ENCODE data around the gene NEUROD4.
A peak's percentile ranks its signal among the peaks of the same experiment; 100 is the strongest.

NEUROD4 gene

DNA sequence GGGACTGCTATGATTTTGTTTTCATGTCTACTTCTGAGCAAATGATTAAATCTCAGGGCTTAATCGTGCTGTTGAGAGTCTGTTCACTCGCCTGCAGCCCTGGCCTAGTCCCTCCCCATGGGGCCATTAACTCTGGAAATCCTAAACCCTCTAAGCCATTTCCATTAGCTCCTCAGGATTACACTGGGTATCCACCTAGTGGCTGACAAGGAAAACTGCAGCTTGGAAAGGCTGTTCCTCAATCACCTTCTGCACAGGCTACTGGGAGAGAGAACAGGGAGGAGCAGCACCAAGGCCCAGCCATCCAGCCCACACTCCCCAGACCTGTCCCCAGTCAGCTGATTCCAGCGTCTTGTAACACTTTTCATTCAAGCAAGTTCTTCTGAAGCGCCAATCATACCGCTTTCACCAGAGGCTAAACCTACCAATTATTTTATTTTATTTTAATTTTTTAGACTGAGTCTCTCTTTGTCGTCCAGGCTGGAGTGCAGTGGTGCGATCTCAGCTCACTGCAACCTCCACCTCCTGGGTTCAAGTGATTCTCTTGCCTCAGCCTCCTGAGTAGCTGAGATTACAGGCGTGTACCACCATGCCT is 48.7 kb downstream of the NEUROD4 start:
- no peak overlapping the region for H3K4me3 ChIP-seq (ENCODE audit: low read depth, low read length)
- TF ChIP-seq, protein P1, sequence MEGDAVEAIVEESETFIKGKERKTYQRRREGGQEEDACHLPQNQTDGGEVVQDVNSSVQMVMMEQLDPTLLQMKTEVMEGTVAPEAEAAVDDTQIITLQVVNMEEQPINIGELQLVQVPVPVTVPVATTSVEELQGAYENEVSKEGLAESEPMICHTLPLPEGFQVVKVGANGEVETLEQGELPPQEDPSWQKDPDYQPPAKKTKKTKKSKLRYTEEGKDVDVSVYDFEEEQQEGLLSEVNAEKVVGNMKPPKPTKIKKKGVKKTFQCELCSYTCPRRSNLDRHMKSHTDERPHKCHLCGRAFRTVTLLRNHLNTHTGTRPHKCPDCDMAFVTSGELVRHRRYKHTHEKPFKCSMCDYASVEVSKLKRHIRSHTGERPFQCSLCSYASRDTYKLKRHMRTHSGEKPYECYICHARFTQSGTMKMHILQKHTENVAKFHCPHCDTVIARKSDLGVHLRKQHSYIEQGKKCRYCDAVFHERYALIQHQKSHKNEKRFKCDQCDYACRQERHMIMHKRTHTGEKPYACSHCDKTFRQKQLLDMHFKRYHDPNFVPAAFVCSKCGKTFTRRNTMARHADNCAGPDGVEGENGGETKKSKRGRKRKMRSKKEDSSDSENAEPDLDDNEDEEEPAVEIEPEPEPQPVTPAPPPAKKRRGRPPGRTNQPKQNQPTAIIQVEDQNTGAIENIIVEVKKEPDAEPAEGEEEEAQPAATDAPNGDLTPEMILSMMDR (IDR thresholded peaks at IDR 0.05; ENCODE audit: control insufficient read depth, extremely low read depth, insufficient read depth) = peak; percentile 83
- peak; percentile 27 for DNase-seq (ENCODE audit: low read depth)

DNA sequence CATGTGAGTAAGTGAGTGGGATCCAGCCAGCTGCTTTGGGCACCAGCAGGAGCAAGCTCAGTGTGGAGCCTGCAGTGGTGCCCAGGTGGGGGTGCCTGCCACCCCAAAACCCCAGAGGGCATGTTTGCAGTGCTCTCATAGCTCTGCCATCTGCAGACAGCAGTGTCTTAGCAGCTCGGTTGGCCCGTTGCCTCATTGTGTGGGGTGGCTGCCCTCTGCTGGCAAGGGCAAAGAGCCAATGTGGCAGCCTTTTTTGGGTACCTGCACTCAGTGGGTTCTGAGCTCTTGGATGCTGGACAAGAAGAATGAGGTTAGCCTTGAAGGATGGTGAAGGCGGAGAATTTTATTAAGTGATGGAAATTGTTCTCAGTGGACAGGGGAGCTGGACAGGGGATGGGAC is 52.3 kb downstream of the NEUROD4 start:
- TF ChIP-seq, protein P1 (IDR thresholded peaks at IDR 0.05; ENCODE audit: control insufficient read depth, extremely low read depth, insufficient read depth) = peak; percentile 73
- peak; percentile 7 for DNase-seq (ENCODE audit: low read depth)
- H3K4me3 ChIP-seq (ENCODE audit: low read depth, low read length) = no peak overlapping the region

DNA sequence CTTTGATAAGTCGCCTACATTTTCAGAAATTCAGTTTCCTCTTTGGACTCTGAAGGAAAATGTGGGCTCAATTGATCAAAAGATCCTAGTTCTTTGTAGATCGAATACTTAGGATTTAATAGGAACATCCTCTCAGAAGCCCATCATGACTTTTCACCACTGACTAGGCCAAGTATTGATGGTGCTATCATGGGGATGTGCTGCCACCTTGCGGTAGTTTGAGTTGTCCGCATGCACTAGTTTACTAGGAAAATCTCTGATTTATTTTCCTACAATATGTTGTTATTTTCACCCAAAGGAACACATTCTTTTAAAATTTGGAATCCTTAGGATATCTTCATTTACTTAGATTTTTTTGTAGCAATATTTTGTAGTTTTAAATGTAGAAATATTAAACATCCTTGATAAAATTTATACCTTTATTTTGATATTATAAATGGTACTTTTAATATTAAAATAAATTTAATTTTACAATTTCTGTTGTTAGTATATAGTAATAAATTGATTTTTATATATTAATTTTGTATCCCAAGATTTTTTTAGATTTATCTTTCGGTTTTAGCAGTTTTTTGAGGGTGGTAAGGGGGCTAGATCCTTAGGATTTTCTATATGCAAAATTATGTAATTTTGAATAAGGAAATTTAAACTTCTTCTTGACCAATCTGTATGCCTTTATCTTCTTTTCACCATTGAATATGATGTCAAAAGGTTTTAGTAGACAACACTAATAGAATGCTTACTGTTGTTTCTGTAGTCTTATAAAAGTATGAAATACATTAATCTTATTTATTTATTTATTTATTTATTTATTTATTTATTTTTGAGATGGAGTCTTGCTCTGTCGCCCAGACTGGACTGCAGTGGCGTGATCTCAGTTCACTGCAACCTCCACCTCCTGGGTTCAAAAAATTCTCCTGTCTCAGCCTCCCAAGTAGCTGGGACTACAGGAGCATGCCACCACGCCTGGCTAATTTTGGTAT is 53.6 kb downstream of the NEUROD4 start:
- TF ChIP-seq, protein P1 (IDR thresholded peaks at IDR 0.05; ENCODE audit: control insufficient read depth, extremely low read depth, insufficient read depth) = peak; percentile 91
- H3K4me3 ChIP-seq (ENCODE audit: low read depth, low read length) = no peak overlapping the region
- DNase-seq (ENCODE audit: low read depth) = peak; percentile 34

DNA sequence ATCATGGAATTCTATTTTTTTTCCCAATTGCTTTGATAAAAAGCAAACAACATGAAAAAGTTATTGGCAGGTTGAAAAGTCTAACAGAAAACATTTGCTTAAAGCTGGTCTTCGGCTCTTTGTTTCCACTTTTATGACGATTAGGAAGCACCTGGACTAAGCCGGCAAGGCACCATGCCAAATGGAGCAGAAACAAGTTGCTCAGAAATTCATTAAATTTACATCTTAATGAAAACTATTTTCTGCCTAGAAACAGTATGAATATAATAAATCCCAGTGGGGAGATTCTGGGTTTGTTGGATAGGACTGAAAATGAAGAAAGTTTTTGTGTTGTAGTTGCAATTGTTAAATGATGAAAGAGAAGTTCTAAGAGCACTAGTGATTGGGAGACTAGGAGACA is 55.0 kb downstream of the NEUROD4 start:
- no peak for DNase-seq (ENCODE audit: low read depth)

More for the DNA sequence above, 55.0 kb downstream of the NEUROD4 start:
- TF ChIP-seq, protein P1 (IDR thresholded peaks at IDR 0.05; ENCODE audit: control insufficient read depth, extremely low read depth, insufficient read depth) = no peak
- no peak overlapping the region for H3K4me3 ChIP-seq (ENCODE audit: low read depth, low read length)
